ENCODE results near the gene KIAA0040. TPM values are rescaled to one million over a fixed set of nuclear protein-coding genes. Genes with fewer than 3 reads are reported as not detected.

Gene KIAA0040
- total and polyA plus RNA-seq, 2 donors (not counting 3 experiments of a cell fraction or from before 2014, with no cell fraction given): 8.3 to 10.9 TPM

DNA sequence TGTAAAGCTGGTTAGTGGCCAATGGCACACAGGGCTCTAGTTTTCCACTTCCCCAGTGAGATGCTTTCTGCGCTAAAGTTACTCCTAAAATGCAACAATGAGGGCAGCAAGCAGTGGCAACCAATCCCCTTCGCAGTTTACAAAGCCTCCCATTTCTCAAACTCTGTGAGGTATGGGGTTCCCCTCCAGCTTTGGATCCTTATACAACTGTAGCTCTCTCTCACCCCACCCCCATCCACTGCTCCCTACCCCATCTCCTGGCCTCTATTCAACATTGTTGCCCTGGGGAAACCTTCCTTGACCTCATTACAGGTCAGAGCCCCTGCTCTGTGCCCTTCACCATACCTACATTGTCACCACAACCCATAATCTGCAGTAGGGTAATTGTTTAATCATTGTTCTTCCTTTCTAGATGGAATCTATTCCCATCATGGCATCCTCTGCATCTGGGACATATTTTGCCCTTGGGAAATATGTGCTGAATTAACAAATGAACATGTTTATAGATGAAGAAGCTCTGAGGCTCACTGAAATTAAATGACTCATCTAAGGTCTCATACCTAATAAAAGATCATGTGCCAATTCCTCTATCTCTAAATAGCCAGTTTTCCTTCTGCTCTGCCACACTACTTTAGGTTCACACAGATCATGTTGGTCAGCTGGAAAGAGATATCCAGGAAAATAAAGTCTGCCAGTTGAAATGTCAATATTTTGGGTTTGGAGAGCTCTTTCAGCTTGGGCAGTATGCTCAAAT, 12.6 kb downstream of the KIAA0040 start:
- DNase-seq (ENCODE audit: low read depth, low spot score): no peak
- H3K79me2 ChIP-seq (ENCODE audit: control insufficient read depth, insufficient read depth, low read length): no peaks in the 10 kb centered on the region
- H3K9me1 ChIP-seq (replicated peaks; ENCODE audit: control insufficient read depth, extremely low read depth, insufficient read depth, low read length): no peaks in the 10 kb centered on the region
- BruUV-seq (replicated peaks): no TSS peak
- dilution Hi-C loops (cut with MboI; ENCODE audit: extremely low pct_ligation_motif_present, low sequenced_read_pairs) (no loop called here), intact Hi-C loops (cut with micrococcal nuclease) (no loop called here)
- ChIA-PET POLR2A (no interaction called here), CTCF (interaction anchor here (1.0 to 2.3 kb wide), 4 partner anchors 9 to 138 kb away, joined by 3 to 10 read pairs (median 4); no protein-coding TSS in a partner anchor)
- H3K4me2 ChIP-seq (ENCODE audit: insufficient read depth, low read length): no peak overlapping the region
- no peaks in the 10 kb centered on the region for H3K27me3 ChIP-seq (ENCODE audit: control insufficient read depth in 2 of 2, insufficient read depth in 2 of 2, low read length in 2 of 2)
- H3K9ac ChIP-seq (replicated peaks; ENCODE audit: extremely low read depth, insufficient read depth, low read length): no peak overlapping the region
- H3K9me3 ChIP-seq (replicated peaks; ENCODE audit: control insufficient read depth, insufficient read depth, low read length): no peaks in the 10 kb centered on the region
- H3K27ac ChIP-seq (ENCODE audit: insufficient read depth, low read depth, low read length): no peak overlapping the region
- no peak for FAIRE-seq
- H2AFZ ChIP-seq (ENCODE audit: low read depth, low read length): no peak overlapping the region
- no peak overlapping the region for H3K4me3 ChIP-seq (replicated peaks in 1 of 3; ENCODE audit: insufficient read depth in 1 of 3, low read depth in 1 of 3, low read length in 3 of 3)
- H3K4me1 ChIP-seq (ENCODE audit: control insufficient read depth, extremely low read depth, insufficient read depth, low read length): no peaks in the 10 kb centered on the region
- H4K20me1 ChIP-seq (replicated peaks; ENCODE audit: control insufficient read depth, extremely low read depth, insufficient read depth, low read length): no peaks in the 10 kb centered on the region
- TF ChIP-seq, protein P1, sequence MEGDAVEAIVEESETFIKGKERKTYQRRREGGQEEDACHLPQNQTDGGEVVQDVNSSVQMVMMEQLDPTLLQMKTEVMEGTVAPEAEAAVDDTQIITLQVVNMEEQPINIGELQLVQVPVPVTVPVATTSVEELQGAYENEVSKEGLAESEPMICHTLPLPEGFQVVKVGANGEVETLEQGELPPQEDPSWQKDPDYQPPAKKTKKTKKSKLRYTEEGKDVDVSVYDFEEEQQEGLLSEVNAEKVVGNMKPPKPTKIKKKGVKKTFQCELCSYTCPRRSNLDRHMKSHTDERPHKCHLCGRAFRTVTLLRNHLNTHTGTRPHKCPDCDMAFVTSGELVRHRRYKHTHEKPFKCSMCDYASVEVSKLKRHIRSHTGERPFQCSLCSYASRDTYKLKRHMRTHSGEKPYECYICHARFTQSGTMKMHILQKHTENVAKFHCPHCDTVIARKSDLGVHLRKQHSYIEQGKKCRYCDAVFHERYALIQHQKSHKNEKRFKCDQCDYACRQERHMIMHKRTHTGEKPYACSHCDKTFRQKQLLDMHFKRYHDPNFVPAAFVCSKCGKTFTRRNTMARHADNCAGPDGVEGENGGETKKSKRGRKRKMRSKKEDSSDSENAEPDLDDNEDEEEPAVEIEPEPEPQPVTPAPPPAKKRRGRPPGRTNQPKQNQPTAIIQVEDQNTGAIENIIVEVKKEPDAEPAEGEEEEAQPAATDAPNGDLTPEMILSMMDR (IDR thresholded peaks at IDR 0.05; ENCODE audit: extremely low read depth in 1 of 2, insufficient read depth in 1 of 2, low read depth in 1 of 2, low read length in 2 of 2): no peak
- no peak for TF ChIP-seq FOS (IDR thresholded peaks at IDR 0.05; ENCODE audit: borderline replicate concordance, insufficient read depth, low read length)
- TF ChIP-seq MYC (IDR thresholded peaks at IDR 0.05; ENCODE audit: low read depth, low read length): no peak
- TF ChIP-seq EZH2 (IDR thresholded peaks at IDR 0.05; ENCODE audit: borderline replicate concordance, low read depth, low read length, severe bottlenecking): no peak
- no peak for TF ChIP-seq MAX (IDR thresholded peaks at IDR 0.05; ENCODE audit: insufficient read depth, insufficient read length)
- no peak for TF ChIP-seq JUN (IDR thresholded peaks at IDR 0.05; ENCODE audit: borderline replicate concordance, insufficient read depth, insufficient read length, low read depth)
- TF ChIP-seq POLR2A (IDR thresholded peaks at IDR 0.05; ENCODE audit: low read depth, low read length): no peak
- no peak for TF ChIP-seq GATA2 (IDR thresholded peaks at IDR 0.05; ENCODE audit: insufficient read depth, insufficient read length, low read depth, low read length)
- TF ChIP-seq POLR2AphosphoS5 (IDR thresholded peaks at IDR 0.05; ENCODE audit: insufficient read depth, low read depth, low read length): no peak
- no peaks in the 10 kb centered on the region for H3K36me3 ChIP-seq (ENCODE audit: control insufficient read depth in 2 of 2, extremely low read depth in 1 of 2, insufficient read depth in 2 of 2, low read length in 2 of 2)

Data from endothelial cell of umbilical vein (primary cell).